HG02981 (cell line): Measurements from ENCODE around the gene SYNE2.
"Not testable (repeated sequence)": the region's sequence is repeated elsewhere in the genome, so short reads cannot be mapped to it uniquely, and the experiment has no call there.

ENCODE experiments used
- ATAC-seq: cut with Tn5 transposase; IDR thresholded peaks from one replicate; pipeline ENCODE4 v1.9.1; 2021; ENCODE audit warnings: mild to moderate bottlenecking, moderate library complexity; ENCODE audit not compliant: unreplicated experiment

SYNE2 gene

GRCh38 chr14:64012720-64013119 lies 159.9 kb downstream of the SYNE2 start:
- ATAC-seq = no peak

- no peak for ATAC-seq
Measured at GRCh38 chr14:64025479-64025878, 172.7 kb downstream of the SYNE2 start.

- no peak for ATAC-seq
Measured at GRCh38 chr14:64026600-64026999, 173.8 kb downstream of the SYNE2 start.

GRCh38 chr14:64035143-64035542 lies 182.3 kb downstream of the SYNE2 start:
- no peak for ATAC-seq

- not testable (repeated sequence) for ATAC-seq
Measured at GRCh38 chr14:64037869-64038745, 185.3 kb downstream of the SYNE2 start.

- ATAC-seq = no peak
Measured at GRCh38 chr14:64038841-64039542, 186.2 kb downstream of the SYNE2 start.

GRCh38 chr14:64040044-64040443 lies 187.2 kb downstream of the SYNE2 start:
- ATAC-seq = no peak

GRCh38 chr14:64043296-64043695 lies 190.5 kb downstream of the SYNE2 start:
- ATAC-seq = not testable (repeated sequence)

GRCh38 chr14:64045091-64045490 lies 192.3 kb downstream of the SYNE2 start:
- ATAC-seq = no peak

GRCh38 chr14:64049616-64050381 lies 197.0 kb downstream of the SYNE2 start:
- no peak for ATAC-seq

GRCh38 chr14:64053694-64054669 lies 201.2 kb downstream of the SYNE2 start:
- no peak for ATAC-seq

- ATAC-seq = no peak
Measured at GRCh38 chr14:64059454-64060198, 206.8 kb downstream of the SYNE2 start.

- no peak for ATAC-seq
Measured at GRCh38 chr14:64060199-64060545, 207.4 kb downstream of the SYNE2 start.

GRCh38 chr14:64060648-64061096 lies 207.9 kb downstream of the SYNE2 start:
- ATAC-seq = no peak

GRCh38 chr14:64061115-64061514 lies 208.3 kb downstream of the SYNE2 start:
- no peak for ATAC-seq

- no peak for ATAC-seq
Measured at GRCh38 chr14:64061706-64062105, 208.9 kb downstream of the SYNE2 start.

- ATAC-seq = no peak
Measured at GRCh38 chr14:64062381-64063115, 209.7 kb downstream of the SYNE2 start.

- no peak for ATAC-seq
Measured at GRCh38 chr14:64064447-64064846, 211.6 kb downstream of the SYNE2 start.
